HepG2 (cell line): ENCODE results near the gene HMGCS2. TPM values are rescaled to one million over a fixed set of nuclear protein-coding genes. Genes with fewer than 3 reads are reported as not detected.

Experiments used
- ARHGAP35 ChIP-seq: sonication (generic); formaldehyde crosslinking; IDR thresholded peaks from 2 replicates; pipeline ENCODE4 v1.9.0; 2022; ENCODE audit warnings: mild to moderate bottlenecking, inconsistent platforms, moderate library complexity, missing genetic modification reagents, borderline replicate concordance
- ATF3 ChIP-seq: sonication (generic); formaldehyde crosslinking; IDR thresholded peaks from 2 replicates; pipeline ENCODE4 v1.4.0; 2020; ENCODE audit warnings: missing genetic modification reagents
- CBX1 ChIP-seq: IDR thresholded peaks from one replicate; pipeline ENCODE4 v1.6.1; 2016; ENCODE audit warnings: antibody characterized with exemption, low read depth
- ELK4 ChIP-seq: sonication (generic); formaldehyde crosslinking; IDR thresholded peaks from 2 replicates; pipeline ENCODE4 v1.9.0; 2021; ENCODE audit warnings: missing genetic modification reagents, borderline replicate concordance
- ETS1 ChIP-seq: sonication (generic); formaldehyde crosslinking; IDR thresholded peaks from 2 replicates; pipeline ENCODE4 v1.4.0; 2020; ENCODE audit warnings: missing genetic modification reagents
- FOXK2 ChIP-seq: fragments of 450-650 bp; IDR thresholded peaks from 2 replicates; pipeline ENCODE4 v1.6.1; 2016
- FOXP4 ChIP-seq: sonication (generic); formaldehyde crosslinking; IDR thresholded peaks from 2 replicates; pipeline ENCODE4 v1.4.0; 2020; ENCODE audit warnings: missing genetic modification reagents
- GATA4 ChIP-seq: sonication (generic); IDR thresholded peaks from 2 replicates; pipeline ENCODE4 v1.6.1; 2016; ENCODE audit warnings: antibody characterized with exemption, low read depth, borderline replicate concordance
- IRF9 ChIP-seq: sonication (generic); formaldehyde crosslinking; IDR thresholded peaks from 2 replicates; pipeline ENCODE4 v1.8.0; 2022; ENCODE audit warnings: missing genetic modification reagents, mild to moderate bottlenecking, borderline replicate concordance
- LRRFIP1 ChIP-seq: sonication (generic); formaldehyde crosslinking; conservative IDR thresholded peaks from 2 replicates; pipeline ENCODE4 v1.4.0; 2020; ENCODE audit warnings: missing genetic modification reagents
- NFKBIZ ChIP-seq: IDR thresholded peaks from 2 replicates; pipeline ENCODE4 v1.6.1; 2018; ENCODE audit warnings: missing genetic modification reagents, missing compliant biosample characterization
- RBFOX2 ChIP-seq: fragments of 200-400 bp; formaldehyde crosslinking; IDR thresholded peaks from 2 replicates; pipeline ENCODE4 v1.6.1; 2017; ENCODE audit warnings: low read depth, mild to moderate bottlenecking, low read length
- SMARCE1 ChIP-seq: fragments of 450-650 bp; IDR thresholded peaks from 2 replicates; pipeline ENCODE4 v1.6.1; 2017; ENCODE audit warnings: borderline replicate concordance
- SP5 ChIP-seq: IDR thresholded peaks from 2 replicates; pipeline ENCODE4 v1.6.1; 2016; ENCODE audit warnings: low read depth, borderline replicate concordance
- ZBTB10 ChIP-seq: sonication (generic); formaldehyde crosslinking; IDR thresholded peaks from 2 replicates; pipeline ENCODE4 v1.4.0; 2020; ENCODE audit warnings: missing genetic modification reagents, borderline replicate concordance
- ZC3H13 ChIP-seq: sonication (generic); formaldehyde crosslinking; IDR thresholded peaks from 2 replicates; pipeline ENCODE4 v1.8.1; 2023; ENCODE audit warnings: mild to moderate bottlenecking, missing genetic modification reagents, moderate library complexity
- ZEB1 ChIP-seq: IDR thresholded peaks from 2 replicates; pipeline ENCODE4 v1.6.1; 2012; ENCODE audit warnings: mild to moderate bottlenecking, low read depth, inconsistent platforms; ENCODE audit not compliant: insufficient replicate concordance
- ZNF160 ChIP-seq: sonication (generic); formaldehyde crosslinking; IDR thresholded peaks from 2 replicates; pipeline ENCODE4 v1.8.0; 2022; ENCODE audit warnings: mild to moderate bottlenecking, inconsistent platforms, missing genetic modification reagents
- ZNF3 ChIP-seq: IDR thresholded peaks from 2 replicates; pipeline ENCODE4 v1.7.0; 2017; ENCODE audit warnings: inconsistent platforms
- ZNF430 ChIP-seq: sonication (generic); formaldehyde crosslinking; IDR thresholded peaks from 2 replicates; pipeline ENCODE4 v1.9.0; 2021; ENCODE audit warnings: mild to moderate bottlenecking, missing genetic modification reagents
- polyA plus RNA-seq, 8 experiments: library from polyadenylated mRNA; depleted of rRNA in 3 of 8; stranded (reverse) in 7 of 8; unstranded in 1 of 8; fragments of >200 nt; fragmentation: Illumina TruSeq in 4 of 8; extraction: Trizol in 4 of 8; gene quantifications; 2 replicates each; pipeline versions ENCODE4 v1.2.1 to v1.2.3, GENCODE V29; 2011 to 2016; ENCODE audit warnings: low read depth in 4 of 8, missing spikeins in 1 of 8, mixed read lengths in 1 of 8; ENCODE audit not compliant: insufficient read depth in 1 of 8
- total RNA-seq, 5 experiments: library from RNA; depleted of rRNA; stranded (reverse); fragments of >200 nt; fragmentation: Illumina TruSeq; extraction: Trizol; gene quantifications; 2 replicates each; pipeline ENCODE4 v1.2.3, GENCODE V29; 2016; ENCODE audit warnings: low read depth in 1 of 5

The HMGCS2 gene
- total and polyA plus RNA-seq, 2 of the 13 experiments (the other 11 are each of a cell fraction or from before 2014, with no cell fraction given) = 0.44 to 1.5 TPM

GRCh38 chr1:119816407-119816806 is 47.7 kb upstream of the HMGCS2 start (continued):
- TF ChIP-seq ZNF160 (no peak), FOXK2 (no peak), CBX1 (no peak), IRF9 (CRISPR knock-in tag) (no peak), GATA4 (peak; percentile 66; the same call in 1 of the 2 replicates), ZEB1 (no peak), SP5 (CRISPR knock-in tag) (no peak), ZC3H13 (CRISPR knock-in tag) (no peak), ETS1 (CRISPR knock-in tag) (no peak), RBFOX2 (0 out of 2 replicates have a peak, but pooled peaks have one; percentile 31), ATF3 (CRISPR knock-in tag) (peak; percentile 70; the same call in 1 of the 2 replicates), ZBTB10 (CRISPR knock-in tag) (no peak), ZNF3 (no peak), NFKBIZ (no peak), FOXP4 (CRISPR knock-in tag) (0 out of 2 replicates have a peak, but pooled peaks have one; percentile 26), ELK4 (CRISPR knock-in tag) (no peak), ARHGAP35 (CRISPR knock-in tag) (no peak), ZNF430 (CRISPR knock-in tag) (no peak), SMARCE1 (no peak), LRRFIP1 (CRISPR knock-in tag) (no peak)
